C4-2B (cell line): ENCODE results near the gene COG8.

Source experiments
- H3K27ac ChIP-seq: fragments of 450-650 bp; 2 replicates; pipeline ENCODE4 v1.5.1; 2017
- ZFX ChIP-seq: fragments of 450-650 bp; IDR thresholded peaks from 2 replicates; pipeline ENCODE4 v1.6.1; 2017
- TF ChIP-seq, protein P1 (sequence below): fragments of 450-650 bp; conservative IDR thresholded peaks from 2 replicates; pipeline ENCODE4 v1.5.1; 2017; ENCODE audit warnings: mild to moderate bottlenecking

The COG8 gene

DNA sequence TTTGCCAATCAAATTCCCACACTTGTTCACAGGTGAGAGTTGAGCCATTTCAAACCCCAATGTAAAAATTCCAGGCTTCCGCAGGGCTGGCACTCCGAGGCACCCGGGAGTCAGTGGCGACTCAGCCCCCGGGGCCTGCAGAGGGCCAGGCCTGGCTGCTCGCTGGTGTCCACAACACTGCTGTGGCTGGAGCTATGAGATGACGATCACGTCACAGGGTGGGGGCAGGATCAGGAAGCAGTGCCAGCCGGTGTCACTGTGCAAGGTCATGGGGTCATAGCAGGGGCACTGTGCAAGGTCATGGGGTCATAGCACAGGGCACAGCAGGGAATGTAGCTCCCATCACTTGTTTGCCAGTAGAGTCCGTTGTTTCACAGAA is 20.5 kb downstream of the COG8 start:
- TF ChIP-seq ZFX, result no peak
- TF ChIP-seq, protein P1, sequence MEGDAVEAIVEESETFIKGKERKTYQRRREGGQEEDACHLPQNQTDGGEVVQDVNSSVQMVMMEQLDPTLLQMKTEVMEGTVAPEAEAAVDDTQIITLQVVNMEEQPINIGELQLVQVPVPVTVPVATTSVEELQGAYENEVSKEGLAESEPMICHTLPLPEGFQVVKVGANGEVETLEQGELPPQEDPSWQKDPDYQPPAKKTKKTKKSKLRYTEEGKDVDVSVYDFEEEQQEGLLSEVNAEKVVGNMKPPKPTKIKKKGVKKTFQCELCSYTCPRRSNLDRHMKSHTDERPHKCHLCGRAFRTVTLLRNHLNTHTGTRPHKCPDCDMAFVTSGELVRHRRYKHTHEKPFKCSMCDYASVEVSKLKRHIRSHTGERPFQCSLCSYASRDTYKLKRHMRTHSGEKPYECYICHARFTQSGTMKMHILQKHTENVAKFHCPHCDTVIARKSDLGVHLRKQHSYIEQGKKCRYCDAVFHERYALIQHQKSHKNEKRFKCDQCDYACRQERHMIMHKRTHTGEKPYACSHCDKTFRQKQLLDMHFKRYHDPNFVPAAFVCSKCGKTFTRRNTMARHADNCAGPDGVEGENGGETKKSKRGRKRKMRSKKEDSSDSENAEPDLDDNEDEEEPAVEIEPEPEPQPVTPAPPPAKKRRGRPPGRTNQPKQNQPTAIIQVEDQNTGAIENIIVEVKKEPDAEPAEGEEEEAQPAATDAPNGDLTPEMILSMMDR, result no peak
- no peak overlapping the region for H3K27ac ChIP-seq

DNA sequence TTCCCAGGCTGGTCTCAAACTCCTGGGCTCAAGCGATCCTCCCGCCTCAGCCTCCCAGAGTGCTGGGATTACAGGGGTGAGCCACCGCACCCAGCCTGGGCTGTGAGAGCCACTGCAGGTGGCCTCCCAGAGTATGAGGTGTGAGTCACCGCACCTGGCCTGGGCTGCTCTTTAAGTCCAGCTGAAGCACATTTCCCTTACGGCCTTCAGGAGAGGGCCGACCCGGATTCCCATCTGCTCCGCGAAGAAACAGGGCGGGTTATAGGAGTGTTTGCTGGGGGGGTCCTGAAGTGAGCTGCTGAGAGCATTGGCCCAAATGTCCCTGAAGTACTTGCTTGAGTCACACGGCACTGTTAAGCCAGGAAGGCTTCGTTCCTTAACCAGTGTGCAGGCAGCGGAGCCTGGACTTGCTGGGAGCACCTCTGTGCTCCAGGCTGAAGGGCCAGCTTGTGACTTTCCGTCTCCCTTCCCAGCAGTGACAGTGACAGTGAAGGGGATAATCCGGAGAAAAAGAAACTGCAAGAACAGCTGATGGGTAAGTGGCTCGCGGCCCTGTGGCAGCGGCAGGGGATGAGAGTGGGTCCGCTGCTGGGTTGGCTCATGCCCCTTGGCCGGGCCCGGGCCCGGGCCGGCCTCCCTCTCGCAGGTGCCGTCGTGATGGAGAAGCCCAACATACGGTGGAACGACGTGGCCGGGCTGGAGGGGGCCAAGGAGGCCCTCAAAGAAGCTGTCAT is 21.0 kb downstream of the COG8 start:
- TF ChIP-seq ZFX, result no peak
- TF ChIP-seq, protein P1, result no peak
- H3K27ac ChIP-seq, result no peak overlapping the region

DNA sequence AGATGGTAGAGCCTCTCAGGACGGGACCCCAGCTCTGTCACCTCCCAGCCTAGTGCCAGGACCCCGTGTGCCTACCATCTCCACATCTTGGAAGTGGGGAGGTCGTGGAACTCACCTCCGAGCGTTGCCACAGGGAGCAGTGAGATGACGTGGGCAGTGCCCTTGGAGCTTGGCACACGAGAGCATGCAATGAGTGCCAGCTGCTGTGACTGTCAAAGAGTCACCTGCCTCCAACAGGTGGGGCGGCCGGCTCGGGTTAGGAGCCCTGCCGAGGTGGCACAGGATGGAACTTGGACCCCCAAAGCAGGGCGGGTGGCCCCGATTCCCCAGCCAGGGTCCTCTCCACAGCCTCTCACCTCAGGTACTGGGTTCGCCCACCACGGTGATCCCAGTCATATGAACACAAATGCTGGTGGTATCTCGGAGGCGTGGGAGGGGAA is 22.7 kb downstream of the COG8 start:
- TF ChIP-seq, protein P1, result no peak
- TF ChIP-seq ZFX, result no peak
- H3K27ac ChIP-seq, result no peak overlapping the region

DNA sequence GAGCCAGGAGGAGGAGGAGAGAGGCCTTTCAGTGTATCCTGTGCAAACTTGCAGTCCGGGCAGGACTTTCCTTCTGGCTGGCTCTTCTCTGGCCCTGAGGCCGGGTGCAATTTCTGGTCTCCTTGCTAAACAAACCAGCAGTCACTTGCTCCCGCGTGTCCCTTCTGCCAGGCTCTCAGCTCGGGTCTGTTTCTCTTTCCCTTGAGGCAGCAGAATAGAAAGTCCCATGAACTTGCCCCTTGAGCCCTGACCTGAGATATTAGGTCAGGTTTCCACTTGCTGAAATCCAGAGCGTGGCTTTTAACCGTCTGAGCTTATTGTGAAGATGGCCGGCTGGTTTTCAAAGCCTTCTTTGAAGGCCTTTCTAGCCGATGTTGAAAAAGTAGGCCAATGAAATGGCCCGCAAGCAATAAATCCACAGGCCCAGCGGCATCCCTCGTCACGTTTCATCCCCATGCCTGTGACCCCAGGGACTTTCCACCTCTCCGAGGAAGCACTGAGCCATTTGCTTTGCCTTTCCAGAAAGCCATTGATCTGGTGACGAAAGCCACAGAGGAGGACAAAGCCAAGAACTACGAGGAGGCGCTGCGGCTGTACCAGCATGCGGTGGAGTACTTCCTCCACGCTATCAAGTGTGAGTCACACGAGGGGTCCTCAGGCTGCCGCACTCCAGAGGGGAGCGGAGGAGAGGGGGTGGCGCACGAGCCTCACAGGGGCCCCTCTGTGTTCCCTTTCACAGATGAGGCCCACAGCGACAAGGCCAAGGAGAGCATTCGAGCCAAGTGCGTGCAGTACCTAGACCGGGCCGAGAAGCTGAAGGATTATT is 23.7 kb downstream of the COG8 start:
- no peak overlapping the region for H3K27ac ChIP-seq

DNA sequence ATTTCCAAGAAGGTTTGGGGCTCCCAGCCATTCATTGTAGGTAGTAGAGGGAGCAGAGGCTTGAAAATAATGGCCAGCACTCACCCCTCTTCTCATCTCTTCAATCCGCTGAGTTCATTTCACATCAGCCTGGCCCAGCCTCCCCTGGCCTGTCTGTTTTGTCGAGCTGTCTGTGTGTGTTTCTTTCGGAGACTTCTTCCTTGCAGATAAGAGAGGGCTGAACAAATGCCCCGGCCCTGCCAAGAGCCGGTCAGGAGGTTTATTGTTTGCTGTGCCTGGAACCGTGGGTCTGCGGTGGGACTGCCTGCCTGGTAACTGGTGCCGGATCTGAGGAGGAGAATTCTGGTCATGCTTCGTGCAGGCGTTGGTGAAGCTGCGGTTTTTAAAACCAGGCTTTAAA is 24.8 kb downstream of the COG8 start:
- TF ChIP-seq, protein P1, result no peak
- TF ChIP-seq ZFX, result no peak
- H3K27ac ChIP-seq, result no peak overlapping the region

More for the DNA sequence above, 23.7 kb downstream of the COG8 start:
- TF ChIP-seq ZFX, result no peak
- TF ChIP-seq, protein P1, result no peak

DNA sequence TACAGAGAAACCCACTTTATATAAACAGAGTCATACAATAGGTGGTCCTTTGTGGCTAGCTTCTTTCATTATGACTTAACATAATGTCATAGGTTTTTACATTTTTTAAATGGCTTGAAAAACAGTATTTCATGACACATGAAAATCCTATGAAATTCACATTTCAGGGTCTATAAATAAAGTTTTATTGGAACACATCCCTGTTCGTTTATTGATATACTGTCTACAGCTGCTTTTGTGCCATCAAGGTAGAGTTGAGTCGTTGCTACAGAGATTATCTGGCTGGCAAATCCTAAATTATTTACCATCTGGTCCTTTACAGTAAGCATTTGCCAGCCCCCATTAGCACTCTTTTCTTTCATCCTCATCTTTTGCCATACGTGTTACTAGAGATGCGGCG is 25.9 kb downstream of the COG8 start:
- no peak overlapping the region for H3K27ac ChIP-seq
- TF ChIP-seq, protein P1, result no peak
- no peak for TF ChIP-seq ZFX
